Keratinocyte (primary cell): ENCODE data around the gene BEGAIN. TPM values are rescaled to one million over a fixed set of nuclear protein-coding genes. Genes with fewer than 3 reads are reported as not detected.

ENCODE experiments used
- DNase-seq: peaks from one replicate; pipeline ENCODE4 v3.0.0-alpha.2; 2011; ENCODE audit warnings: low read depth, missing footprints, low spot score
- FAIRE-seq: peaks from 2 replicates; lab custom pipeline; 2011; peaks lifted over from hg19 to GRCh38; lab: Jason Lieb, UNC
- H2AFZ ChIP-seq: 2 replicates; pipeline ENCODE4 v1.6.0; 2012; ENCODE audit warnings: low read length, control low read depth, inconsistent platforms; ENCODE audit not compliant: control insufficient read depth
- H3K27ac ChIP-seq: 2 replicates; pipeline ENCODE4 v1.5.1; 2011; ENCODE audit warnings: low read length; ENCODE audit not compliant: control insufficient read depth, insufficient read depth
- H3K27me3 ChIP-seq: 3 replicates; pipeline ENCODE4 v1.6.0; 2011; ENCODE audit warnings: low read length; ENCODE audit not compliant: control insufficient read depth, insufficient read depth; ENCODE audit errors: extremely low read depth
- H3K36me3 ChIP-seq, 2 experiments: 2 replicates in 1 of 2; 3 replicates in 1 of 2; pipeline ENCODE4 v1.5.1; 2011; ENCODE audit warnings: low read length in 2 of 2, mild to moderate bottlenecking in 1 of 2; ENCODE audit not compliant: control insufficient read depth in 2 of 2, insufficient read depth in 2 of 2; ENCODE audit errors: extremely low read depth in 1 of 2
- H3K4me1 ChIP-seq: 3 replicates; pipeline ENCODE4 v1.5.1; 2011; ENCODE audit warnings: low read length; ENCODE audit not compliant: control insufficient read depth, insufficient read depth; ENCODE audit errors: extremely low read depth
- H3K4me2 ChIP-seq: 3 replicates; pipeline ENCODE4 v1.6.0; 2011; ENCODE audit warnings: low read depth, low read length; ENCODE audit not compliant: control insufficient read depth, insufficient read depth; ENCODE audit errors: extremely low read depth
- H3K4me3 ChIP-seq, 3 experiments: fragments of 200-600 bp in 1 of 3; sonication (generic) in 1 of 3; 2 replicates in 2 of 3; 3 replicates in 1 of 3; pipeline ENCODE4 v1.5.1; 2011 to 2016; ENCODE audit warnings: low read length in 3 of 3, mild to moderate bottlenecking in 3 of 3, control low read depth in 2 of 3, inconsistent platforms in 1 of 3, low read depth in 1 of 3, mixed read lengths in 1 of 3, mixed run types in 1 of 3, moderate library complexity in 1 of 3; ENCODE audit not compliant: control insufficient read depth in 2 of 3, insufficient read depth in 2 of 3; ENCODE audit errors: extremely low read depth in 1 of 3
- H3K79me2 ChIP-seq: 2 replicates; pipeline ENCODE4 v1.6.0; 2012; ENCODE audit warnings: low read length; ENCODE audit not compliant: control insufficient read depth, insufficient read depth
- H3K9ac ChIP-seq: 3 replicates; pipeline ENCODE4 v1.6.0; 2011; ENCODE audit warnings: low read length; ENCODE audit not compliant: control insufficient read depth, insufficient read depth; ENCODE audit errors: extremely low read depth
- H3K9me1 ChIP-seq: 3 replicates; pipeline ENCODE4 v1.6.0; 2011; ENCODE audit warnings: low read length; ENCODE audit not compliant: control insufficient read depth, insufficient read depth; ENCODE audit errors: extremely low read depth
- H3K9me3 ChIP-seq: 2 replicates; pipeline ENCODE4 v1.5.1; 2012; ENCODE audit warnings: low read depth, low read length; ENCODE audit not compliant: control insufficient read depth
- H4K20me1 ChIP-seq: 3 replicates; pipeline ENCODE4 v1.6.0; 2011; ENCODE audit warnings: low read length; ENCODE audit not compliant: control insufficient read depth, insufficient read depth; ENCODE audit errors: extremely low read depth
- CTCF ChIP-seq, 3 experiments: IDR thresholded peaks in 1 of 3; conservative IDR thresholded peaks in 1 of 3; optimal IDR thresholded peaks in 1 of 3; 2 replicates in 2 of 3; 3 replicates in 1 of 3; pipeline versions ENCODE3 to v1.5.1; 2011; ENCODE audit warnings: low read length in 3 of 3, mild to moderate bottlenecking in 3 of 3, moderate library complexity in 2 of 3, control low read depth in 1 of 3, inconsistent platforms in 1 of 3; ENCODE audit not compliant: insufficient read depth in 2 of 3; ENCODE audit errors: extremely low read depth in 1 of 3
- EZH2 ChIP-seq: IDR thresholded peaks from one replicate; pipeline ENCODE4 v1.6.1; 2012; ENCODE audit warnings: inconsistent platforms, mild to moderate bottlenecking, low read length, moderate library complexity
- dilution Hi-C: fragments of 300-500 bp; cut with MboI; formaldehyde crosslinking; loops from one replicate; pipeline ENCODE4 v1.7.0; 2020; ENCODE audit warnings: low sequenced_read_pairs; ENCODE audit not compliant: extremely low pct_ligation_motif_present
- polyA plus RNA-seq, 5 experiments: library from polyadenylated mRNA; depleted of rRNA in 3 of 5; stranded (reverse) in 3 of 5; stranded (forward) in 1 of 5; unstranded in 1 of 5; fragments of >200 nt; gene quantifications; 1 replicate in 1 of 5; 2 replicates in 3 of 5; 3 replicates in 1 of 5; pipeline versions ENCODE4 v1.2.1 to v1.2.3, GENCODE V29; 2011 to 2012; ENCODE audit warnings: missing spikeins in 2 of 5, low read depth in 1 of 5, low replicate concordance in 1 of 5

BEGAIN gene
- polyA plus RNA-seq, 1 donor (not counting 4 experiments of a cell fraction or from before 2014, with no cell fraction given), result 0.25 TPM

DNA sequence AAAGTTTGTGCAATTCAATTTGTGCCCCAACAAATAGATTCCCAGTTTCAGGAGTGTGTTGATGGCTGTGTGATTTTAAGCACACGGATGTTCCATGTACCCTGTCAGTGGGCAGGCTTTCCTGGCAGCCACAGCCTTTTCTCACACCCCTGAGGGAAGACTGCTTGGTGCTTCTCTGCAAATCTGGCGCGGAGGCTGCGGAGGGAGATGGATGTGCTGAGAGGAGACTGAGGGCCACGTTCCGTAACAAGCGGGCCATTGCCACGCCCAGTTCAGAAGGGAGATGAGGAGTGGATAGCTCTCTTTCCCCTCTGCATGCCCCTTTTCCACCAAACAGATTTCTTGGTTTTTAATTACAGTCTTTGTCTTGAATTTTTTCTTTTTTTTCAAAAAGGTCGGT is 89.1 kb downstream of the BEGAIN start:
- H3K27ac ChIP-seq, result no peak overlapping the region
- FAIRE-seq (no peak), DNase-seq (no peak)
- H3K79me2 ChIP-seq, result no peaks in the 10 kb centered on the region
- H3K27me3 ChIP-seq, result no peaks in the 10 kb centered on the region
- no peaks in the 10 kb centered on the region for H3K4me1 ChIP-seq
- H3K4me3 ChIP-seq, result no peak overlapping the region
- H3K9ac ChIP-seq, result no peak overlapping the region
- dilution Hi-C loops, result no loop called here
- H3K9me3 ChIP-seq, result no peaks in the 10 kb centered on the region
- TF ChIP-seq EZH2 (no peak), CTCF (optimal IDR thresholded peaks at IDR 0.05 in 1 of 3, IDR thresholded peaks at IDR 0.05 in 1 of 3, conservative IDR thresholded peaks at IDR 0.05 in 1 of 3; ENCODE audit: extremely low read depth in 1 of 3, insufficient read depth in 2 of 3, low read length in 3 of 3) (no peak)
- no peaks in the 10 kb centered on the region for H3K36me3 ChIP-seq
- no peaks in the 10 kb centered on the region for H3K9me1 ChIP-seq
- H3K4me2 ChIP-seq, result no peak overlapping the region
- H2AFZ ChIP-seq, result no peak overlapping the region
- no peaks in the 10 kb centered on the region for H4K20me1 ChIP-seq

GRCh38 chr14:100495917-100496316 is 91.3 kb downstream of the BEGAIN start:
- no peak overlapping the region for H3K4me3 ChIP-seq
- dilution Hi-C loops, result no loop called here
- no peaks in the 10 kb centered on the region for H3K27me3 ChIP-seq
- no peaks in the 10 kb centered on the region for H3K4me1 ChIP-seq
- no peaks in the 10 kb centered on the region for H4K20me1 ChIP-seq
- no peak overlapping the region for H3K27ac ChIP-seq
- H2AFZ ChIP-seq, result no peak overlapping the region
- TF ChIP-seq CTCF (optimal IDR thresholded peaks at IDR 0.05 in 1 of 3, IDR thresholded peaks at IDR 0.05 in 1 of 3, conservative IDR thresholded peaks at IDR 0.05 in 1 of 3; ENCODE audit: extremely low read depth in 1 of 3, insufficient read depth in 2 of 3, low read length in 3 of 3) (no peak), EZH2 (no peak)
- no peaks in the 10 kb centered on the region for H3K9me1 ChIP-seq
- no peak overlapping the region for H3K9ac ChIP-seq
- no peaks in the 10 kb centered on the region for H3K79me2 ChIP-seq
- no peak for FAIRE-seq
- H3K4me2 ChIP-seq, result no peak overlapping the region
- H3K36me3 ChIP-seq, result no peaks in the 10 kb centered on the region
- no peaks in the 10 kb centered on the region for H3K9me3 ChIP-seq
- no peak for DNase-seq
